WERI-Rb-1 (cell line): Measurements from ENCODE around the gene NPAS2.

Experiments
- DNase-seq: peaks from one replicate; pipeline ENCODE4 v3.0.0-alpha.2; 2020
- H3K27ac ChIP-seq: fragments of 250-450 bp; sonication (Bioruptor Pico); 2 replicates; pipeline ENCODE4 v1.5.1; 2020; ENCODE audit warnings: mild to moderate bottlenecking, moderate library complexity
- H3K27me3 ChIP-seq: fragments of 250-450 bp; sonication (Bioruptor Pico); 2 replicates; pipeline ENCODE4 v1.5.1; 2021; ENCODE audit warnings: mild to moderate bottlenecking, low read depth, moderate library complexity; ENCODE audit not compliant: insufficient read depth, severe bottlenecking
- H3K36me3 ChIP-seq: fragments of 250-450 bp; sonication (Bioruptor Pico); 2 replicates; pipeline ENCODE4 v1.5.1; 2020; ENCODE audit warnings: mild to moderate bottlenecking, moderate library complexity
- H3K4me3 ChIP-seq: 2 replicates; pipeline ENCODE4 v1.5.1; 2011; ENCODE audit warnings: low read depth, mild to moderate bottlenecking, control low read depth, low read length
- H3K9me3 ChIP-seq: fragments of 250-450 bp; sonication (Bioruptor Pico); 2 replicates; pipeline ENCODE4 v1.5.1; 2021; ENCODE audit warnings: mild to moderate bottlenecking, moderate library complexity; ENCODE audit not compliant: severe bottlenecking
- CTCF ChIP-seq: IDR thresholded peaks from 2 replicates; pipeline ENCODE4 v1.5.1; 2011; ENCODE audit warnings: low read depth, mild to moderate bottlenecking, control low read depth, inconsistent platforms, low read length

The NPAS2 gene

GRCh38 chr2:100902817-100903405 lies 83.0 kb downstream of the NPAS2 start:
- no peaks in the 10 kb centered on the region for H3K36me3 ChIP-seq
- H3K4me3 ChIP-seq: no peak overlapping the region
- TF ChIP-seq CTCF: no peak
- no peak overlapping the region for H3K27ac ChIP-seq
- no peak for DNase-seq
- peaks cover 9% of the 10 kb centered on the region for H3K27me3 ChIP-seq
- H3K9me3 ChIP-seq: no peaks in the 10 kb centered on the region

- Histone ChIP-seq H3K27ac (no peak overlapping the region), H3K9me3 (no peaks in the 10 kb centered on the region), H3K4me3 (no peak overlapping the region), H3K36me3 (no peaks in the 10 kb centered on the region), H3K27me3 (peaks cover 9% of the 10 kb centered on the region)
- no peak for TF ChIP-seq CTCF
- no peak for DNase-seq
Measured at GRCh38 chr2:100903534-100904258, 83.8 kb downstream of the NPAS2 start.

- no peak overlapping the region for H3K27ac ChIP-seq
- no peak for TF ChIP-seq CTCF
- no peaks in the 10 kb centered on the region for H3K36me3 ChIP-seq
- H3K27me3 ChIP-seq: peaks cover 9% of the 10 kb centered on the region
- H3K4me3 ChIP-seq: no peak overlapping the region
- no peak for DNase-seq
- no peaks in the 10 kb centered on the region for H3K9me3 ChIP-seq
Measured at GRCh38 chr2:100905132-100905805, 85.3 kb downstream of the NPAS2 start.

- H3K4me3 ChIP-seq: no peak overlapping the region
- no peaks in the 10 kb centered on the region for H3K36me3 ChIP-seq
- no peak overlapping the region for H3K27ac ChIP-seq
- H3K9me3 ChIP-seq: no peaks in the 10 kb centered on the region
- DNase-seq: no peak
- H3K27me3 ChIP-seq: peaks cover 13% of the 10 kb centered on the region
- no peak for TF ChIP-seq CTCF
Measured at GRCh38 chr2:100906131-100906530, 86.2 kb downstream of the NPAS2 start.

- no peak for DNase-seq
- Histone ChIP-seq H3K4me3 (no peak overlapping the region), H3K27ac (no peak overlapping the region), H3K36me3 (no peaks in the 10 kb centered on the region), H3K27me3 (peaks cover 14% of the 10 kb centered on the region), H3K9me3 (no peaks in the 10 kb centered on the region)
- TF ChIP-seq CTCF: no peak
Measured at GRCh38 chr2:100906679-100907078, 86.7 kb downstream of the NPAS2 start.
